Measurements from ENCODE around the gene MEGF6.
A peak's percentile ranks its signal among the peaks of the same experiment; 100 is the strongest.
"Not testable (repeated sequence)": the region's sequence is repeated elsewhere in the genome, so short reads cannot be mapped to it uniquely, and the experiment has no call there.

Gene MEGF6

GRCh38 chr1:3586986-3587759, 24.1 kb downstream of the MEGF6 start:
- TF ChIP-seq CTCF (conservative IDR thresholded peaks at IDR 0.05), result peak; percentile 11; the same call in 1 of the 2 replicates
- H3K27ac ChIP-seq, result peak overlapping the region; percentile 73

GRCh38 chr1:3585940-3586568, 25.3 kb downstream of the MEGF6 start:
- TF ChIP-seq CTCF (conservative IDR thresholded peaks at IDR 0.05), result no peak
- peak overlapping the region; percentile 73; the same call in 1 of the 2 replicates for H3K27ac ChIP-seq

- H3K27ac ChIP-seq, result not testable (repeated sequence)
These were observed 25.9 kb downstream of the MEGF6 start for GRCh38 chr1:3585353-3585868.

GRCh38 chr1:3584915-3585314, 26.4 kb downstream of the MEGF6 start:
- H3K27ac ChIP-seq, result no peak overlapping the region
- TF ChIP-seq CTCF (conservative IDR thresholded peaks at IDR 0.05), result no peak

GRCh38 chr1:3583751-3584150, 27.6 kb downstream of the MEGF6 start:
- H3K27ac ChIP-seq, result not testable (repeated sequence)

GRCh38 chr1:3581296-3582036, 29.8 kb downstream of the MEGF6 start:
- H3K27ac ChIP-seq, result no peak overlapping the region
- TF ChIP-seq CTCF (conservative IDR thresholded peaks at IDR 0.05), result no peak

GRCh38 chr1:3580231-3580630, 31.1 kb downstream of the MEGF6 start:
- H3K27ac ChIP-seq, result no peak overlapping the region
- no peak for TF ChIP-seq CTCF (conservative IDR thresholded peaks at IDR 0.05)

GRCh38 chr1:3579626-3580025, 31.7 kb downstream of the MEGF6 start:
- no peak for TF ChIP-seq CTCF (conservative IDR thresholded peaks at IDR 0.05)
- no peak overlapping the region for H3K27ac ChIP-seq
